Fibroblast of peridontal ligament (primary cell): ENCODE data around the gene CES2.
A peak's percentile ranks its signal among the peaks of the same experiment; 100 is the strongest.

Source experiments
- DNase-seq: peaks from one replicate; pipeline ENCODE4 v3.0.0-alpha.2; 2010; ENCODE audit errors: extremely low read depth

Gene CES2

GRCh38 chr16:66902648-66903543 lies 32.4 kb upstream of the CES2 start:
- DNase-seq: no peak

- DNase-seq: no peak
These were observed 31.5 kb upstream of the CES2 start for GRCh38 chr16:66903544-66904427.

GRCh38 chr16:66904428-66904845 lies 30.9 kb upstream of the CES2 start:
- DNase-seq: no peak

DNA sequence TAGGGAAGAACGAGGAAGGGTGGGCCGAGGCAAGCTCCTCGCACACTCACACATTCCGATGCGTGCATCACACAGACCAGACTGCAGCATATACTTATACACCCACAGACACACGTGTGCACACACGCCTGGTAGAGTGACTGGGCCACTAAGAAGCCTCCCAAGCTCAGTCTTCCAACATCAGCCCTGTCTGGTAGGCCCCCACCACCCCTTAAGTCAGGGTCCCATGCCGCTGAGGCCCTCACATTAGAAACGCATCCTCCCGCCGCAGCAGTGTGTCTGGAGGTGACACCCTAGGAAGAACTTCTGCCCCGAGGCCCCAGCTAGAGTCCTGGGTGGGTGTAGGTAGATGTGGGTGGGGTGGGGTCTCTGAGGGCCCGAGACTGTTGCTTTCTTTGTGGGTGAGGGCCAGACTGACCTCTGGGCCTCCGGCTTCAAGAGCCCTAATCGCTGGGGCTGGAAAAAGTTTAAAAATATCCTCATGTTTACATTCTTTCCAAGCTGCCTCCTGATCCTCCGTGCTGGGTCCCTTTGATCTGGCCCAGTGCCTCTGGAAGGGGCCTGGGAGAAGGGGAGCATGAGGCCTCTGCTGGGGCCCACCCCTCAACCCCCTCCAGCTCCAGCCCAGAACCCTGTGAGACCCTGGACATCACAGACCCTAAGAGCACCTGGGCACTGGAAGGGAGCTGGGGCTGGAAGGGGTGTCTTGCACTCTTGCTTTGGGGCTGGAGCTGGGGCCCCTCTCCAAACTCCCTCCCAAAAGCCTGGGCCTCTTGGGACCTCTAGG lies 30.3 kb upstream of the CES2 start:
- DNase-seq: peak; percentile 33

GRCh38 chr16:66905633-66906539 lies 29.4 kb upstream of the CES2 start:
- no peak for DNase-seq

GRCh38 chr16:66906916-66907836 lies 28.1 kb upstream of the CES2 start:
- no peak for DNase-seq

GRCh38 chr16:66908116-66908515 lies 27.2 kb upstream of the CES2 start:
- DNase-seq: no peak

DNA sequence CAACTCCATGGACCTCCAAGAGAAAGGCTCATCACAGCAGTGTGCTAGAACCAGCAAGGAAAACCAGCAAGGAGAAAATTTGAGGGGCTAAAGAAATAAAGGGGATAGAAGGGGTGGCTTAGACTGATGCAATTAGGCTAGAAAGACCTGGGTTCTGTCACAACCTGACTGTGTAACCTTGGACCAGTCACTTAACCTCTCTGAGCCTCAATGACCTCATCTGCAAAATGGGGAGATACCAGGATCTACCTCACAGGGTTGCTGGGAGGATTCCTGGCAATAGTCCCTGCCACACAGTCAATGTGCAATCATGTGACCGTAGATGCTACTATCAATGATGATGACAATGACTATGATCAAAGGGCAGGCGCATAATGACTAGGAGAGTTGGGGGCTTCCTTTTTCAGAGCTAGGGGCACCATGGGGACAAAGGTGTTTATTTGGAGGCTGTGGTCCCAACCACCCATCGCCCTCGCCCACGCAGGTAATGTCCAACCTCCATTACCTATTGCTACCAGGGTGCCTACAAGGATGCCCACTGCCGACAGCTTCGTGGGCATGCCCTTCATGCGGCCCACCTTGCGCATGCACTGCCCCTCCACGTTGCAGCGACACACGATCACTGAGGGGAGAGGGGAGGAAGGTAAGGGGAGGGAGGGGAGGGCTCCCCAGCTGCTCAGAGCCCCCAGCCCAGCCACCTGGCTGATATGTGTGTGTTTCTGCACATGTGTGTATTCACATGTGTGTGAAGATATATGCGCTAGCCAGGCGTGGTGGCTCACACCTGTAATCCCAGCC lies 26.4 kb upstream of the CES2 start:
- DNase-seq: no peak

DNA sequence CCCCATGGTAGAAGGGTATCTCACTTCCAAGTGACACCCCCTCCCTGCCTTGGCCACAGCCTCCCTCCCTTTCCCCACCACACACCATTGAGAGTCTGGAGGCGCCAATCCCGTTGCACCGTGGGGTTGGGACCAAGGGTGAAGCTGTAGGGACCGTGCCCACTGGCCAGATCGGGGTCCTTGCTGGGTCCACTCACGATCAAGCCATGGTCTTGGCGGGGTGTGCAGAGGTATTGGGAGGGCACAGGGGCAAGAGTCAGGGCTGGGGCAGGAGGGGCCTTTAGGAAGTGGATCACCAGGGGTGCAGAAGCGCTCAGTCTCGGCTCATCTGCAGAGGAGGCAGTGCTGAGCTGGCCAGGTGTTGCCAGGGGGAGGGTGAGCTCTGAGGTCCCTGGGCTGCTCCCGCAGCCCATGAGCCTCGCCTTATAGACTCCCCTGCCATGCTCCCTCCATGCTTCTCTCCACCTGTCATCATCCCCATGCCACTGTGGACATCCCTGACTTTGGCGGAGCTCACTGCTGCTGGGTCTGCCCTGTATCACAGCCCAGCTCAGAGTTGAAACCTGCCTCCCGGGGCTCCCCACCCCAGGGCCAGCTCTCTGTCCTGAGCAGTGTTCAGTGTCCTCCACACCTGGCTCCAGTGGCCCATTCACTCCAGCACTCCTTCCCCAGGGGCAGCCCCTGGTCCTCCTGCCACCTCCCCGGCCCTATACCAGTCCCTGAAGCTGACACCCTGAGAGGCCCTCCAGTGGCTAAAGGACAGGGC lies 25.0 kb upstream of the CES2 start:
- no peak for DNase-seq

DNA sequence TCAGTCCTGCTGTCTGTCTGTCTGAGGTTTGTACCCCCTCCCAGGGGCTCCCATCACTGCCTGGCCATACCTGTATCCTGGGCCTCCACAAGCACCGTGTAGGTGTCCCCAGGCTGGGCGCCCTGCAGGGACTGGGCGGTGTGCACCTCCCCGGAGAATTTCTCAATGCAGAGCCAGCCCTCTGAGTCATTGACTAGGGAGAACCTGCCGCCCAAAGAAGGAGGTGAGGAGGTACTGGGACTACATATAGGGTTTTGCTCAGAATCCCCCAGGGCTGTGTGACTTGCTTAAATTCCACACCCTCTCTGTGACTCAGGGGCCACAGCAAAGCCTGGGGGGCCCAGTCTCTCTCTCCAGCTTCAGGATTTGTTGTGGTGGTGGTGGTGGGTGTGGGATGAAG lies 24.2 kb upstream of the CES2 start:
- DNase-seq: no peak

- no peak for DNase-seq
These were observed 23.5 kb upstream of the CES2 start for GRCh38 chr16:66911801-66912200.

DNA sequence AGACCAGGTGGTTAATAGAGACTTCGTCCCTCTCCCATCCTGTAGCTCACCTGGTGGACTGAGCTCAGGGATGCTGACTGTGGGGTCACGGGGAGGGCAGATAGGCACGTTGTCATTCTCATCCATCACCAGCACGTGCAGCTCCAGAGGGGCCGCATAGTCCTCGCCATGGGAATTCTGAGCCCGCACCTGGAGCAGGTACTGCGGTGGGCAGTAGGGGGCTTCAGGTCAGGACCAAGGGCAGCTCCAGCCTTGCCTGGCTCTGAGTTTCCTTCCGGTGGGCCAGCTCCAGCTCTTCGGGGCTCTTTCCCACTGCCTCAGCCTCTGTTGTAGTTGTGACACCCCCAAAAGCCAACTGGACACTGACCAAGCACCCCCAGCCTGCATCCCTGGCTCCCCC lies 22.2 kb upstream of the CES2 start:
- no peak for DNase-seq

- no peak for DNase-seq
These were observed 21.6 kb upstream of the CES2 start for GRCh38 chr16:66913711-66914110.

GRCh38 chr16:66914541-66914940 lies 20.8 kb upstream of the CES2 start:
- DNase-seq: no peak

GRCh38 chr16:66915041-66915440 lies 20.3 kb upstream of the CES2 start:
- no peak for DNase-seq

DNA sequence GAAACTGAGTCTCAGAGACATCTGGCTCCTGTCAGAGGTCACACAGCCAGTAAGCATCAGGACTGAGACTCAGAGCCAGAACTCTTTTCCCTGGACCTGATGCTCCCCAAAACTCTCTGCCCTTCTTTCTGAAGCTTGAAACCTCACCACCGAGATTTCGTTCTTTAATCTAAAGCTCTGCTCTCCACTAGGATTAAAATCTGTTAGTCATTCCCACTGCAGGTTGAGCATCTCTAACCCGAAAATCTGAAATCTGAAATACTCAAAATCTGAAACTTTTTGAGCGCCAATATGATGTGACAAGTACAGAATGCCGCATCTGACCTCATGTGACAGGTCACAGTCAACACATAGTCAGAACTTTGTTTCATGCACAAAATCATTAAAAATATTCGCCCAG lies 18.8 kb upstream of the CES2 start:
- no peak for DNase-seq

GRCh38 chr16:66917741-66918140 lies 17.6 kb upstream of the CES2 start:
- no peak for DNase-seq

DNA sequence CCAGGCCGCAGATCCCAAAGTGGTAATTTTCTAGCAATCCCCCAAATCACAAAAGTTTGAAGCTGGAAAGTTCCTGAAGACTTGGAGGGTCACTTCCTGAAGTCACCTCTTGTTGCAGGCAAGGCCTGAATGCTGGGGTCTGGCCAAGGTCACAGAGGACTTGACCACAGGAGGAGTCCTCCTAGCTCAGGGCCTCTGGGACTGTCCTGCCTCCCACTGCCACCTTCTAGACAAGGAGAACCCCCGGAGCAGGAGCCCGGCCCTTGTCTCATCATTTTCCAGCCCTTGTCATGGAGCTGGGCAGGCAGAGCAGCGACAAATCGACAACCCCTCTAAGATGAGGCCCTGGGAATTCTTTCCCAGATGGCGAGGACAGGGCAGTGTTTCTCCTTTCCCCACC lies 17.0 kb upstream of the CES2 start:
- DNase-seq: no peak
